Keratinocyte (primary cell): Measurements from ENCODE around the gene ZBTB3. TPM values are rescaled to one million over a fixed set of nuclear protein-coding genes. Genes with fewer than 3 reads are reported as not detected.

Experiments
- DNase-seq: peaks from one replicate; pipeline ENCODE4 v3.0.0-alpha.2; 2011; ENCODE audit warnings: low read depth, missing footprints, low spot score
- FAIRE-seq: peaks from 2 replicates; lab custom pipeline; 2011; peaks lifted over from hg19 to GRCh38; lab: Jason Lieb, UNC
- H2AFZ ChIP-seq: 2 replicates; pipeline ENCODE4 v1.6.0; 2012; ENCODE audit warnings: low read length, control low read depth, inconsistent platforms; ENCODE audit not compliant: control insufficient read depth
- H3K27ac ChIP-seq: 2 replicates; pipeline ENCODE4 v1.5.1; 2011; ENCODE audit warnings: low read length; ENCODE audit not compliant: control insufficient read depth, insufficient read depth
- H3K27me3 ChIP-seq: 3 replicates; pipeline ENCODE4 v1.6.0; 2011; ENCODE audit warnings: low read length; ENCODE audit not compliant: control insufficient read depth, insufficient read depth; ENCODE audit errors: extremely low read depth
- H3K36me3 ChIP-seq, 2 experiments: 2 replicates in 1 of 2; 3 replicates in 1 of 2; pipeline ENCODE4 v1.5.1; 2011; ENCODE audit warnings: low read length in 2 of 2, mild to moderate bottlenecking in 1 of 2; ENCODE audit not compliant: control insufficient read depth in 2 of 2, insufficient read depth in 2 of 2; ENCODE audit errors: extremely low read depth in 1 of 2
- H3K4me1 ChIP-seq: 3 replicates; pipeline ENCODE4 v1.5.1; 2011; ENCODE audit warnings: low read length; ENCODE audit not compliant: control insufficient read depth, insufficient read depth; ENCODE audit errors: extremely low read depth
- H3K4me2 ChIP-seq: 3 replicates; pipeline ENCODE4 v1.6.0; 2011; ENCODE audit warnings: low read depth, low read length; ENCODE audit not compliant: control insufficient read depth, insufficient read depth; ENCODE audit errors: extremely low read depth
- H3K4me3 ChIP-seq, 3 experiments: fragments of 200-600 bp in 1 of 3; sonication (generic) in 1 of 3; 2 replicates in 2 of 3; 3 replicates in 1 of 3; pipeline ENCODE4 v1.5.1; 2011 to 2016; ENCODE audit warnings: low read length in 3 of 3, mild to moderate bottlenecking in 3 of 3, control low read depth in 2 of 3, inconsistent platforms in 1 of 3, low read depth in 1 of 3, mixed read lengths in 1 of 3, mixed run types in 1 of 3, moderate library complexity in 1 of 3; ENCODE audit not compliant: control insufficient read depth in 2 of 3, insufficient read depth in 2 of 3; ENCODE audit errors: extremely low read depth in 1 of 3
- H3K79me2 ChIP-seq: 2 replicates; pipeline ENCODE4 v1.6.0; 2012; ENCODE audit warnings: low read length; ENCODE audit not compliant: control insufficient read depth, insufficient read depth
- H3K9ac ChIP-seq: 3 replicates; pipeline ENCODE4 v1.6.0; 2011; ENCODE audit warnings: low read length; ENCODE audit not compliant: control insufficient read depth, insufficient read depth; ENCODE audit errors: extremely low read depth
- H3K9me1 ChIP-seq: 3 replicates; pipeline ENCODE4 v1.6.0; 2011; ENCODE audit warnings: low read length; ENCODE audit not compliant: control insufficient read depth, insufficient read depth; ENCODE audit errors: extremely low read depth
- H3K9me3 ChIP-seq: 2 replicates; pipeline ENCODE4 v1.5.1; 2012; ENCODE audit warnings: low read depth, low read length; ENCODE audit not compliant: control insufficient read depth
- H4K20me1 ChIP-seq: 3 replicates; pipeline ENCODE4 v1.6.0; 2011; ENCODE audit warnings: low read length; ENCODE audit not compliant: control insufficient read depth, insufficient read depth; ENCODE audit errors: extremely low read depth
- EZH2 ChIP-seq: IDR thresholded peaks from one replicate; pipeline ENCODE4 v1.6.1; 2012; ENCODE audit warnings: inconsistent platforms, mild to moderate bottlenecking, low read length, moderate library complexity
- dilution Hi-C: fragments of 300-500 bp; cut with MboI; formaldehyde crosslinking; loops from one replicate; pipeline ENCODE4 v1.7.0; 2020; ENCODE audit warnings: low sequenced_read_pairs; ENCODE audit not compliant: extremely low pct_ligation_motif_present
- polyA plus RNA-seq, 5 experiments: library from polyadenylated mRNA; depleted of rRNA in 3 of 5; stranded (reverse) in 3 of 5; stranded (forward) in 1 of 5; unstranded in 1 of 5; fragments of >200 nt; gene quantifications; 1 replicate in 1 of 5; 2 replicates in 3 of 5; 3 replicates in 1 of 5; pipeline versions ENCODE4 v1.2.1 to v1.2.3, GENCODE V29; 2011 to 2012; ENCODE audit warnings: missing spikeins in 2 of 5, low read depth in 1 of 5, low replicate concordance in 1 of 5
- TF ChIP-seq, protein P1 (sequence below), 3 experiments: IDR thresholded peaks in 1 of 3; conservative IDR thresholded peaks in 1 of 3; optimal IDR thresholded peaks in 1 of 3; 2 replicates in 2 of 3; 3 replicates in 1 of 3; pipeline versions ENCODE3 to v1.5.1; 2011; ENCODE audit warnings: low read length in 3 of 3, mild to moderate bottlenecking in 3 of 3, moderate library complexity in 2 of 3, control low read depth in 1 of 3, inconsistent platforms in 1 of 3; ENCODE audit not compliant: insufficient read depth in 2 of 3; ENCODE audit errors: extremely low read depth in 1 of 3

ZBTB3 gene
- polyA plus RNA-seq, 1 donor (not counting 4 experiments of a cell fraction or from before 2014, with no cell fraction given), result 3.4 TPM

- Histone ChIP-seq H4K20me1 (no peaks in the 10 kb centered on the region), H2AFZ (no peak overlapping the region), H3K36me3 (peaks cover 27 to 62% of the 10 kb centered on the region in 2 experiments), H3K4me3 (no peak overlapping the region), H3K4me2 (no peak overlapping the region), H3K9me3 (no peaks in the 10 kb centered on the region), H3K9me1 (no peaks in the 10 kb centered on the region), H3K79me2 (peaks cover 24% of the 10 kb centered on the region), H3K4me1 (peaks cover 20% of the 10 kb centered on the region), H3K9ac (no peak overlapping the region), H3K27ac (no peak overlapping the region), H3K27me3 (no peaks in the 10 kb centered on the region)
- TF ChIP-seq, protein P1, sequence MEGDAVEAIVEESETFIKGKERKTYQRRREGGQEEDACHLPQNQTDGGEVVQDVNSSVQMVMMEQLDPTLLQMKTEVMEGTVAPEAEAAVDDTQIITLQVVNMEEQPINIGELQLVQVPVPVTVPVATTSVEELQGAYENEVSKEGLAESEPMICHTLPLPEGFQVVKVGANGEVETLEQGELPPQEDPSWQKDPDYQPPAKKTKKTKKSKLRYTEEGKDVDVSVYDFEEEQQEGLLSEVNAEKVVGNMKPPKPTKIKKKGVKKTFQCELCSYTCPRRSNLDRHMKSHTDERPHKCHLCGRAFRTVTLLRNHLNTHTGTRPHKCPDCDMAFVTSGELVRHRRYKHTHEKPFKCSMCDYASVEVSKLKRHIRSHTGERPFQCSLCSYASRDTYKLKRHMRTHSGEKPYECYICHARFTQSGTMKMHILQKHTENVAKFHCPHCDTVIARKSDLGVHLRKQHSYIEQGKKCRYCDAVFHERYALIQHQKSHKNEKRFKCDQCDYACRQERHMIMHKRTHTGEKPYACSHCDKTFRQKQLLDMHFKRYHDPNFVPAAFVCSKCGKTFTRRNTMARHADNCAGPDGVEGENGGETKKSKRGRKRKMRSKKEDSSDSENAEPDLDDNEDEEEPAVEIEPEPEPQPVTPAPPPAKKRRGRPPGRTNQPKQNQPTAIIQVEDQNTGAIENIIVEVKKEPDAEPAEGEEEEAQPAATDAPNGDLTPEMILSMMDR (optimal IDR thresholded peaks at IDR 0.05 in 1 of 3, IDR thresholded peaks at IDR 0.05 in 1 of 3, conservative IDR thresholded peaks at IDR 0.05 in 1 of 3; ENCODE audit: extremely low read depth in 1 of 3, insufficient read depth in 2 of 3, low read length in 3 of 3), result no peak
- no peak for TF ChIP-seq EZH2
- no peak for DNase-seq
- dilution Hi-C loops, result no loop called here
- FAIRE-seq, result no peak
Observed at GRCh38 chr11:62794201-62794775, 40.3 kb upstream of the ZBTB3 start.

- DNase-seq, result no peak
Observed at GRCh38 chr11:62792202-62792575, 38.2 kb upstream of the ZBTB3 start.

More at GRCh38 chr11:62792202-62792575, 38.2 kb upstream of the ZBTB3 start:
- H4K20me1 ChIP-seq, result no peaks in the 10 kb centered on the region
- H3K4me3 ChIP-seq, result peak overlapping the region in 2 of 3 experiments; percentile 86 to 87
- H3K79me2 ChIP-seq, result peaks cover 38% of the 10 kb centered on the region
- H3K9me3 ChIP-seq, result no peaks in the 10 kb centered on the region
- peak overlapping the region; percentile 84 for H3K9ac ChIP-seq
- H3K4me1 ChIP-seq, result peaks cover 25% of the 10 kb centered on the region
- H3K9me1 ChIP-seq, result no peaks in the 10 kb centered on the region
- H2AFZ ChIP-seq, result no peak overlapping the region
- peaks cover 18 to 51% of the 10 kb centered on the region in 2 experiments for H3K36me3 ChIP-seq
- no peak for TF ChIP-seq EZH2
- TF ChIP-seq, protein P1 (optimal IDR thresholded peaks at IDR 0.05 in 1 of 3, IDR thresholded peaks at IDR 0.05 in 1 of 3, conservative IDR thresholded peaks at IDR 0.05 in 1 of 3; ENCODE audit: extremely low read depth in 1 of 3, insufficient read depth in 2 of 3, low read length in 3 of 3), result no peak
- H3K4me2 ChIP-seq, result peak overlapping the region; percentile 70
- FAIRE-seq, result no peak
- H3K27ac ChIP-seq, result peak overlapping the region; percentile 71
- dilution Hi-C loops, result no loop called here
- no peaks in the 10 kb centered on the region for H3K27me3 ChIP-seq
